Measurements from ENCODE around the gene FOXP3.

Gene FOXP3

GRCh38 chrX:49273181-49273727, 8.7 kb upstream of the FOXP3 start:
- no peak for FAIRE-seq

- no peak for FAIRE-seq
These were observed 7.9 kb upstream of the FOXP3 start for GRCh38 chrX:49272421-49272820.

- FAIRE-seq: no peak
These were observed 6.8 kb upstream of the FOXP3 start for GRCh38 chrX:49271341-49271740.

GRCh38 chrX:49270249-49270921, 5.9 kb upstream of the FOXP3 start:
- no peak for FAIRE-seq

GRCh38 chrX:49269767-49270248, 5.3 kb upstream of the FOXP3 start, which contains the start of gene PPP1R3F:
Gene PPP1R3F, plus strand, starts transcription at chrX:49269793. Its CDS starts 77 bp downstream, at chrX:49269870.
- FAIRE-seq: no peak

- peak; percentile 90 for FAIRE-seq
These were observed 4.7 kb upstream of the FOXP3 start for GRCh38 chrX:49269010-49269766.

GRCh38 chrX:49268702-49269009, 4.1 kb upstream of the FOXP3 start:
- FAIRE-seq: no peak

GRCh38 chrX:49266523-49267445, 2.3 kb upstream of the FOXP3 start:
- FAIRE-seq: no peak

GRCh38 chrX:49263631-49264030, 879 bp downstream of the FOXP3 start:
- FAIRE-seq: no peak

- FAIRE-seq: no peak
These were observed 1.9 kb downstream of the FOXP3 start for GRCh38 chrX:49262603-49263002.

GRCh38 chrX:49260221-49260985, 4.1 kb downstream of the FOXP3 start:
- no peak for FAIRE-seq

GRCh38 chrX:49258749-49259124, 5.8 kb downstream of the FOXP3 start:
- FAIRE-seq: no peak

- no peak for FAIRE-seq
These were observed 6.4 kb downstream of the FOXP3 start for GRCh38 chrX:49257846-49258748.

GRCh38 chrX:49257074-49257790, 7.3 kb downstream of the FOXP3 start:
- no peak for FAIRE-seq

GRCh38 chrX:49256268-49256995, 8.1 kb downstream of the FOXP3 start:
- FAIRE-seq: no peak

GRCh38 chrX:49254639-49255038, 9.9 kb downstream of the FOXP3 start:
- no peak for FAIRE-seq

- no peak for FAIRE-seq
These were observed 13.2 kb downstream of the FOXP3 start for GRCh38 chrX:49251325-49251724.

- FAIRE-seq: no peak
These were observed 13.9 kb downstream of the FOXP3 start for GRCh38 chrX:49250578-49250977.

GRCh38 chrX:49250066-49250465, 14.4 kb downstream of the FOXP3 start:
- FAIRE-seq: no peak

- FAIRE-seq: no peak
These were observed 14.9 kb downstream of the FOXP3 start for GRCh38 chrX:49249616-49250015.

Data from TTC549 (cell line).